Mesendoderm (in vitro differentiated cells): ENCODE measurements around the gene ATP8B4.

Experiments used
- DNase-seq: peaks from one replicate; pipeline ENCODE4 v3.0.0; 2013
- H2AK5ac ChIP-seq: 2 replicates; pipeline ENCODE4 v1.6.1; 2013; ENCODE audit warnings: low read length, inconsistent platforms
- H2BK120ac ChIP-seq: 2 replicates; pipeline ENCODE4 v1.6.1; 2013; ENCODE audit warnings: low read depth, mild to moderate bottlenecking, low read length, moderate library complexity, mixed read lengths
- H2BK15ac ChIP-seq: replicated peaks from 2 replicates; pipeline ENCODE4 v1.6.1; 2013; ENCODE audit warnings: low read depth, mild to moderate bottlenecking, moderate library complexity
- H2BK5ac ChIP-seq: 2 replicates; pipeline ENCODE4 v1.6.1; 2013; ENCODE audit warnings: low read length, inconsistent platforms
- H3K18ac ChIP-seq: 2 replicates; pipeline ENCODE4 v1.6.1; 2013; ENCODE audit warnings: mild to moderate bottlenecking, low read length, mixed read lengths
- H3K23ac ChIP-seq: one replicate; pipeline ENCODE4 v1.6.1; 2013; ENCODE audit warnings: low read length
- H3K27ac ChIP-seq: 2 replicates; pipeline ENCODE4 v1.5.1; 2013; ENCODE audit warnings: low read depth, mild to moderate bottlenecking, inconsistent platforms, low read length, moderate library complexity
- H3K27me3 ChIP-seq: 2 replicates; pipeline ENCODE4 v1.6.1; 2013; ENCODE audit warnings: low read length, control low read depth, mild to moderate bottlenecking, inconsistent platforms; ENCODE audit not compliant: insufficient read depth, poor library complexity
- H3K36me3 ChIP-seq: 2 replicates; pipeline ENCODE4 v1.6.1; 2013; ENCODE audit warnings: low read length, inconsistent platforms; ENCODE audit not compliant: control insufficient read depth, insufficient read depth
- H3K4ac ChIP-seq: one replicate; pipeline ENCODE4 v1.6.1; 2013; ENCODE audit warnings: low read depth, mild to moderate bottlenecking, low read length, moderate library complexity
- H3K4me1 ChIP-seq: 2 replicates; pipeline ENCODE4 v1.6.1; 2013; ENCODE audit warnings: low read depth, low read length, inconsistent platforms; ENCODE audit not compliant: control insufficient read depth
- H3K4me2 ChIP-seq: 2 replicates; pipeline ENCODE4 v1.6.1; 2013; ENCODE audit warnings: low read length
- H3K4me3 ChIP-seq: 2 replicates; pipeline ENCODE4 v1.5.1; 2013; ENCODE audit warnings: mild to moderate bottlenecking, low read length
- H3K56ac ChIP-seq: one replicate; pipeline ENCODE4 v1.6.1; 2013; ENCODE audit warnings: low read length
- H3K79me1 ChIP-seq: 2 replicates; pipeline ENCODE4 v1.6.1; 2013; ENCODE audit warnings: low read length, inconsistent platforms
- H3K79me2 ChIP-seq: 2 replicates; pipeline ENCODE4 v1.6.1; 2013; ENCODE audit warnings: mild to moderate bottlenecking, low read length; ENCODE audit not compliant: control insufficient read depth, insufficient read depth
- H3K9ac ChIP-seq: 2 replicates; pipeline ENCODE4 v1.6.1; 2013; ENCODE audit warnings: low read length, inconsistent platforms
- H4K5ac ChIP-seq: one replicate; pipeline ENCODE4 v1.6.1; 2013; ENCODE audit warnings: low read length
- H4K8ac ChIP-seq: one replicate; pipeline ENCODE4 v1.6.1; 2013; ENCODE audit warnings: low read depth, mild to moderate bottlenecking, control low read depth, low read length, moderate library complexity
- whole genome bisulfite sequencing: extraction: QIAGEN DNeasy Blood & Tissue Kit; methylation state at CpG from one replicate; pipeline ENCODE4 v1.1.7; 2013; ENCODE audit warnings: low lambda C conversion rate, missing lambda C conversion rate; ENCODE audit not compliant: insufficient coverage; ENCODE audit errors: extremely low coverage; 5-methylcytosine and 5-hydroxymethylcytosine counted together

Gene ATP8B4

DNA sequence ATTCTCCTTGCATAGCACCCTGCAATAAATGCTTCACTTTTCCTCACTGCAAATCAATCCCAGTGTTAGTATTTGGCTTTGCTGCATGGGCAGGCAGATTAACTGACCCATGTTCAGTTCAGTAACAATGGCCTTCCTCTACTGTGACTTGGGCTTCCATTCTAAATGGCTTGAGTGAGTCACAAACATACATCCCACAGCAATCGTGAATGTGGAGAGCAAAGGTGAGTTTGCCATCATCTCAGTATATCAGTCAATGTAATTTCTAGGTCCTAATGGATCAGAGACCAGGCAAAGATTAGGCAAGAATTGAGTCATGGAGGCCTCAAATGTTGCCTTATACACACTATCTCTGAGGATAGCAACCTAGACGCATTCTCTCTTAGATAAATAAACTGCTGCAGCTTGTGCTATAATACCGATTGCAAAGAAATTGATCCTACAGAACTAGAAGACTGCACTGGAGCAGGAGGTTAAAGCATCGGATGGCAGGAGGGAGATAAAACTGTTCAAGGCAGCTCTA is 8.3 kb upstream of the ATP8B4 start:
- Histone ChIP-seq H3K56ac (no peak overlapping the region), H3K79me2 (no peaks in the 10 kb centered on the region), H3K4me1 (no peaks in the 10 kb centered on the region), H2AK5ac (no peak overlapping the region), H3K4ac (no peak overlapping the region), H2BK120ac (no peak overlapping the region), H2BK5ac (no peak overlapping the region), H3K27ac (no peak overlapping the region), H3K27me3 (no peaks in the 10 kb centered on the region), H4K8ac (no peak overlapping the region), H3K79me1 (no peaks in the 10 kb centered on the region), H3K4me2 (no peak overlapping the region), H3K4me3 (no peak overlapping the region), H4K5ac (no peak overlapping the region), H3K23ac (no peak overlapping the region), H3K36me3 (no peaks in the 10 kb centered on the region), H3K9ac (no peak overlapping the region), H3K18ac (no peak overlapping the region), H2BK15ac (no peak overlapping the region)
- no CpG with 5 or more reads among the region's 4 CpGs for WGBS
- no peak for DNase-seq

DNA sequence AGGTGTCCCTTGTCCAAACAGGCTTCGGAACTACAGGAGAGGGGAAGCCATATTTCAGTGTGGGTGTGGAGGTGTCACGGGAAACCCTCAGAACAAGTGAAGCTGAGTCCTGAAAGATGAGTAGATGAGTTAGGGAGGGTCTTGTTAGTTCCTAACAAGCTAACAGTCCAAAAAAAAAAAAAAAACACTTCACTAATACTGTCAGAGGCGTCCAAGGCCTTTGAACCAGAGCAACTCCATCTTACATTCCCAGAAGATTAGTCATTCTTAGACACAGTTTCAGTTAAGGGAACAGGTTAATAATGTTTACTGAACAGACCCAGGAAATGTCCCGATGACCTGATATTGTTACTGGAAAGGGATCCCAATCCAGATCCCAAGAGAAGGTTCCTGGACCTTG is 7.0 kb upstream of the ATP8B4 start:
- Histone ChIP-seq H3K36me3 (no peaks in the 10 kb centered on the region), H3K27ac (no peak overlapping the region), H2BK15ac (no peak overlapping the region), H3K4me3 (no peak overlapping the region), H3K9ac (no peak overlapping the region), H3K4me2 (no peak overlapping the region), H3K18ac (no peak overlapping the region), H4K8ac (no peak overlapping the region), H3K79me2 (no peaks in the 10 kb centered on the region), H3K27me3 (no peaks in the 10 kb centered on the region), H3K4me1 (no peaks in the 10 kb centered on the region), H2BK5ac (no peak overlapping the region), H2AK5ac (no peak overlapping the region), H3K23ac (no peak overlapping the region), H2BK120ac (no peak overlapping the region), H3K4ac (no peak overlapping the region), H3K79me1 (no peaks in the 10 kb centered on the region), H4K5ac (no peak overlapping the region), H3K56ac (no peak overlapping the region)
- no CpG with 5 or more reads among the region's 4 CpGs for WGBS
- DNase-seq, result no peak

DNA sequence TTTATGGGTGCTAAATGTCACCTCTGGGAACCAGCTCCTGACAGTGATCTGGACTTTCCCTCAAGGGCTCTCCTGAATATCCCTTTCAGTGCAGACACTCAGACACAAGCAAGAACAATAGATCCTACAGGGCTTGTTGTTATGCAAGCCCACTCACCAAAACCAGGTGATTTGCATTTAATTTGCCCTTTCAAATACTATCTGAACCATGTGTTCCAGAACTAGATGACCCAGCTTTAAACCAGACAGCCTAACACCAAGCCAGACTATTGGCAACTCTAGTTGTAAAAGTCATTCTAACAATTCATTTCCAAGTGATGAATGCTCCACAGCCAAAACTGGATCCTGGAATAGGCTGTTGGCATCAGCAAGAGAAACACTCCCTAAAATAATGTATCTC is 5.6 kb upstream of the ATP8B4 start:
- no peak overlapping the region for H3K4me3 ChIP-seq
- H2BK5ac ChIP-seq, result no peak overlapping the region
- no peak for DNase-seq
- no peak overlapping the region for H2BK120ac ChIP-seq
- no peak overlapping the region for H3K9ac ChIP-seq
- no peak overlapping the region for H2AK5ac ChIP-seq
- no peaks in the 10 kb centered on the region for H3K27me3 ChIP-seq
- H3K27ac ChIP-seq, result no peak overlapping the region
- no peak overlapping the region for H3K18ac ChIP-seq
- H3K79me1 ChIP-seq, result no peaks in the 10 kb centered on the region
- H3K4me2 ChIP-seq, result no peak overlapping the region
- no peak overlapping the region for H4K5ac ChIP-seq
- H3K79me2 ChIP-seq, result no peaks in the 10 kb centered on the region
- H3K56ac ChIP-seq, result no peak overlapping the region
- H3K4me1 ChIP-seq, result no peaks in the 10 kb centered on the region
- no peaks in the 10 kb centered on the region for H3K36me3 ChIP-seq
- no peak overlapping the region for H3K23ac ChIP-seq
- H2BK15ac ChIP-seq, result no peak overlapping the region
- no peak overlapping the region for H4K8ac ChIP-seq
- H3K4ac ChIP-seq, result no peak overlapping the region

DNA sequence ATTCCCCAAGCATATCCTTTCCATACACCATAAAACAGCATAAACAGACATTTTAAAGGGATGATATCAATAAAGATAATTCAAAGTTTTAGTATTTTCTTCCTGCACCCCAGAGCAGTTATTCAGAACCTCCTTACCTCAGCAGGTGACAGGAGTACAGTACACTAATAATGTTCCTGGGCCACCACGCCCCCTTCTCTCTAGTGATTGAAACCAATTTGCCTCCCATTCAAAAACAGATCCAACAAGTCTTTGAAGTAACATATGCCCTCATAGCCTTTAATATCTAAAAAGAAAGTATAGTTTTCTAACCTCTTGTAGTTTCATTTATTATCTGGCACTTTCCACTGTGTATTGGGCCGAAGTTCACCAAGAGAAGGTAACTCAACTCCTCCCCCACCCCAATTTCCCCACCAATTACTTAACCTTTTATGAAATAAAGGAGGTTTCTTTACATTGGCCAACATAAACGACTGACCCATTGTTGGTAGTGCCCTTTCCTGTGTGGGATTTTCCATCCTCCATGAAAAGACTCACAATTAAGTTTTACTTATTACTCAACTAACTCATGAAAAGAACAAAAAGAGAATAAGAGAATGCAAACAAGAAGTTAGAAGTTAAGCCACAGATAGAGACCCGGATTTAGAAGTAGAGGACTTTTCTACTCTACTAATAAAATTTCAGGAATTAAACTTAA is 5.0 kb upstream of the ATP8B4 start:
- H3K23ac ChIP-seq, result no peak overlapping the region

GRCh38 chr15:50120729-50121128 is 1.7 kb upstream of the ATP8B4 start:
- Histone ChIP-seq H3K27me3 (no peaks in the 10 kb centered on the region), H3K4me3 (no peak overlapping the region), H3K4ac (no peak overlapping the region), H4K5ac (no peak overlapping the region), H3K79me2 (no peaks in the 10 kb centered on the region), H3K56ac (no peak overlapping the region), H4K8ac (no peak overlapping the region), H3K4me1 (peaks cover 2% of the 10 kb centered on the region), H3K27ac (no peak overlapping the region), H3K4me2 (no peak overlapping the region), H3K23ac (no peak overlapping the region), H2AK5ac (no peak overlapping the region), H3K9ac (no peak overlapping the region), H3K79me1 (no peaks in the 10 kb centered on the region), H3K36me3 (no peaks in the 10 kb centered on the region), H3K18ac (no peak overlapping the region), H2BK120ac (no peak overlapping the region), H2BK15ac (no peak overlapping the region), H2BK5ac (no peak overlapping the region)
- DNase-seq, result no peak

More for the DNA sequence above, 5.0 kb upstream of the ATP8B4 start:
- H3K4me1 ChIP-seq, result peaks cover 2% of the 10 kb centered on the region
- H3K36me3 ChIP-seq, result no peaks in the 10 kb centered on the region
- no peaks in the 10 kb centered on the region for H3K79me1 ChIP-seq
- no peaks in the 10 kb centered on the region for H3K27me3 ChIP-seq
- H3K4me2 ChIP-seq, result no peak overlapping the region
- no peak overlapping the region for H2BK120ac ChIP-seq
- H3K18ac ChIP-seq, result no peak overlapping the region
- no CpG with 5 or more reads among the region's 4 CpGs for WGBS
- H3K4ac ChIP-seq, result no peak overlapping the region
- H3K56ac ChIP-seq, result no peak overlapping the region
- H3K79me2 ChIP-seq, result no peaks in the 10 kb centered on the region
- H4K8ac ChIP-seq, result no peak overlapping the region
- H3K9ac ChIP-seq, result no peak overlapping the region
- H4K5ac ChIP-seq, result no peak overlapping the region
- no peak overlapping the region for H2BK15ac ChIP-seq
- no peak overlapping the region for H2AK5ac ChIP-seq
- no peak overlapping the region for H2BK5ac ChIP-seq
- no peak overlapping the region for H3K27ac ChIP-seq
- DNase-seq, result no peak
- no peak overlapping the region for H3K4me3 ChIP-seq

- no peak overlapping the region for H3K23ac ChIP-seq
- H2BK5ac ChIP-seq, result no peak overlapping the region
- H3K4me2 ChIP-seq, result no peak overlapping the region
- H3K4me1 ChIP-seq, result peaks cover 2% of the 10 kb centered on the region
- no peak overlapping the region for H2AK5ac ChIP-seq
- H3K36me3 ChIP-seq, result no peaks in the 10 kb centered on the region
- H3K18ac ChIP-seq, result no peak overlapping the region
- H2BK120ac ChIP-seq, result no peak overlapping the region
- no peaks in the 10 kb centered on the region for H3K79me2 ChIP-seq
- H3K56ac ChIP-seq, result no peak overlapping the region
- H3K27ac ChIP-seq, result no peak overlapping the region
- H4K5ac ChIP-seq, result no peak overlapping the region
- no peak for DNase-seq
- no peak overlapping the region for H3K4me3 ChIP-seq
- no peaks in the 10 kb centered on the region for H3K79me1 ChIP-seq
- no peak overlapping the region for H4K8ac ChIP-seq
- H2BK15ac ChIP-seq, result no peak overlapping the region
- no peaks in the 10 kb centered on the region for H3K27me3 ChIP-seq
- H3K4ac ChIP-seq, result no peak overlapping the region
- no peak overlapping the region for H3K9ac ChIP-seq
Measured at GRCh38 chr15:50117431-50118027, 1.5 kb downstream of the ATP8B4 start.
